ENCODE data around the gene ELF1.
"Not testable (repeated sequence)": the region's sequence is repeated elsewhere in the genome, so short reads cannot be mapped to it uniquely, and the experiment has no call there.

DNA sequence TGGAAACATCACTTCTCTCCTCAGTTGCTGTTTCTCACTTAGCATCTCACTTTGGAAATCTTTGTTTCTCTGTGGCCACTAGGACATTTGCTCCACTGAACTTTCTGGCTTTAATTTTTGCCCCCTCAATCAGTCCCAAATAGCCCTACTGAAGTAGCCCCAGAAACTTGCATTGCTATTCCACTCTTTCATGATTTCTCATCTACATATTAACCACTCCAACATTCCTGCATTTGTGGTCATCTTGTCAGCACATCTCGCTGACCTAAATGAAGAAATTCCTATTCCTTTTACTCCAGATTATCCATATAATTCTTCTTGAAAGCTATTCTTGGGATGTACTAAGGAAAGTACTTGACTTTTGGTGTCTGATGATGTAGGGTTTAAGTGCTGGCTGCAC, 134.9 kb downstream of the ELF1 start:
- TF ChIP-seq POLR2A, TAF1, POLR2AphosphoS5 (IDR thresholded peaks at IDR 0.05; ENCODE audit: low read depth, low read length): not testable (repeated sequence)
